DMS114 treated with DMSO at 0.1 percent for 48 hours (cell line): Measurements from ENCODE around the gene PHF14.
A peak's percentile ranks its signal among the peaks of the same experiment; 100 is the strongest.

Experiments used
- DNase-seq: peaks from one replicate; lab custom pipeline; 2025; ENCODE audit not compliant: unreplicated experiment; lab: John Stamatoyannopoulos, UW

The PHF14 gene

DNA sequence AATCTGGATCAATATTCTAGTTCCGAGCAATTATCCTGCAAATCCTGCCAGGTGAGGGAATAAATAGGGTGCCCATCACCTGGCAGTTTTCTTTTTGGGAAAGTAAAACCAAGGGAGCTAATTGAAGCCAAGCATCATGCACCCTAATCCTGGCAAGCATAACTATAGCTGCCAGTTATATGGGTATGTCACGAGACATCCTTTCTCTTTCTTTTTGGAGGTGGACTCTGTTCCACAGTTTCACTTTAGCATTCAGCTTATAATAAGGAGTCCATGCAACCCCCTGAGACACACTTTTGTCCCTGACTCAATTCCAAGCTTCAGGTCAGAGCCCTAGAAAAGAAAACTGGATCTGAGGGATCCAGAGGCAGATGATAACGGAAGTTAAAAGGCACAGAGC lies 222.5 kb downstream of the PHF14 start:
- DNase-seq, result no peak

DNA sequence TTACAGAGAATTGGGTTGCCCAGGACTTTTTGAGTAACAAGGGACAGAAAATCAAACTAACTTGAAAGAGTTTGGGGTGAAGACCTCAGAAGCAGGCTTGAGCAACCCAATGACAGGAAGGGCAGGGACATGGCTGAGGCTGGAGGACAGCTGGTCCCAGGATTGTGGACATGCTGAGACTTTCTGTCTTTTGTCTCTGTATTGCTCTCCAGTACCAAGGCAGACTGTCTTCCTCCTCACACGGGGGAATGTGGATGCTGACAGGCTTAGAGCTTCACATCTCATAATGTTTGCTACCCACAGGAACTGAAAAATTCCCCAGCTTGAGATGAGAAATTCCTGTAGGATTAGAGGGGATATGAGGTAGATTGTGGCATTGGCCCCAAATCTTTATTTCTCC lies 229.6 kb downstream of the PHF14 start:
- no peak for DNase-seq

DNA sequence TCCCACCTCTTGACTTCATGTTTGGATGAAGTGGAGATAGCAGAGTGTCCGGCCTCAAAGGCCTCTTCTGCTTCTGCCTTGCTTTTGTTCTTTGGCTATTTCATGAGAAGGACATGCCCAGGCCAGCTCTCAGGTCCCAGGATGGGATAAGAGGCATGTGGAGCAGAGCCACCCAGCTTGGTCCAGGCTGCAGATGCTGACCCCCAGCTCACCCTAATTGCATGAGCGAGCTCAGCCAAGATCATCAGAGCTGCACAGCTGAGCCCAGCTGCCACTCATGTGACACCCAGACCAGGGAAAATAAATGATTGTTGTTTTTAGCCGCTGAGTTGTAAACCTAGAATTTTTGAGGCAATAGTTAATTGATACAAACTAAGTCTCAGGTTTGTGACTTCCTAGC lies 230.0 kb downstream of the PHF14 start:
- no peak for DNase-seq

DNA sequence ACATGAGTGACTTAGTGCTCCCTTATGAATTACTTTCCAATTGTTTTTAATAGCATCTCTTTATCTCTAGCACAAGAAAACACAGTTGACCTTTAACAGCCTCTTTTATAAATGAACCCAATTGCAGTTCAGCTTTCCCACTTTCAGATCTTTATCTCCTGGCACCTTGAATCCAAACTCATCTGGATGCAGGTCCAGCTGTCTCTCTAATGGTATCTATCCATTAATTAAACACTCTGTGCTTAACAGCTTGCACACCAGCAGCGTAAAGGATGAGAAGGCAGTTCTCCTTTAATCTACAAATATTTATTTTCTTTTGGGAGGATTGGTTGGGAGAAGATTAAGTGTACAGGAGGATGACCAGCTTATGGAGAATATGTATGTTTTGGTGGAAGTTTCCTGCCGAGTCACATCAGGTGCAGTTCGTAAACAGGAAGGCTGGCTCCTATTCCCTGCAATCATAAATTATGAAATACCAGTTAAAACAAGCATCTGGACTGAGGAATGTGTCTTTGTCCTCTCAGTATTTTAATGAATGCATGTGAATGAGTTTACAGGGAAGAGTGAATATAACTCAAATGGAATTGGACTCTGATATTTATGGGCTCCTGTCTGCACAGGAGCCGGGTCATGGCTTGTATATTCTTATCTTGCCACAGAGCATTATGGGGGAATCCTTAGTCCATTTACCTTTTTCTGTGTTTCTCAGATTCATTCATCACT lies 232.7 kb downstream of the PHF14 start:
- DNase-seq, result no peak

DNA sequence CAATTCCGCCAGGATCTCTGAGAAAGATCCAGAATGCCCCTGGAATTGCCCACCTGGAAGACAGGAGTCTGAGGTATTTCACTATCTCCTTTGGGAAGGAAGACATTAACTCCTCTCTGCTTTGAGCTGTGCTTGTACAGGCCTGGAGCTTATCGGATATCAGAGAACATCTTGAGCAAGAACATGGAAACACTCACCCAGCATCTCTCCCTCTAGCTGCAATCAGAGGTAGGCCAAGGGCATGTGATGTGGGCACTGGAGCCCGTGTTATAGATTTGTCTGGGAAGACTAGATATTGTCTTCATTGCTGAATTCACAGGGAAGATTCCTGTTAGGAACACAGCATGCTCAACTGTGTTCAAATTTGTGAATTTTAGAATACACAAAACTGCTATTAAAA lies 233.9 kb downstream of the PHF14 start:
- DNase-seq, result no peak

DNA sequence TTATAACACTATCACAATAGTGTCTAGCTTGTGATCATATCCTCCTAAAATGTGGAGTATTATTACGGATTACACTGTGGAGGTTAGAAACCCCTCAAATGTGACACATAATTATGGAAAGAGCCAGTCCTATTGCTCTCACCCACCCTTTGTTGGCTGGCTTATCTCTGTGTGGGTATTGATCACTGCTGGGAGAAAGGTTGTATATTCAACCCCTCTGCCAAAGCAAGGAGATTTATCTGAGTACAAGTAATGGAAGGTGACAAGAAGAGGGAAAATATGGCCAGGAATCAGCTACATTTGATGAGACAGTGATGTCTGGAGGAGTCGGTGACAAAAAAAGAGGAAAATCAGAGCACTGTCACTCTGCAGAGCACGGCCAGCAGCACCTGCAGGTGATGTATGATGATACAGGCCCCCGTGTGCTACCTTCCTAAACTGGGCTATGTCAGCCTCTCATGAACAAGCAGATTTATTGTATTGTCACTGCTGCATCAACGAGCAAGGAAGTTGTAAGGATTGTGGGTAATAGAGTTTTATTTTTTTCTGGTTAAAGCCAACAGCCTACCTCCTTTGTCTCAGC lies 235.3 kb downstream of the PHF14 start:
- no peak for DNase-seq

DNA sequence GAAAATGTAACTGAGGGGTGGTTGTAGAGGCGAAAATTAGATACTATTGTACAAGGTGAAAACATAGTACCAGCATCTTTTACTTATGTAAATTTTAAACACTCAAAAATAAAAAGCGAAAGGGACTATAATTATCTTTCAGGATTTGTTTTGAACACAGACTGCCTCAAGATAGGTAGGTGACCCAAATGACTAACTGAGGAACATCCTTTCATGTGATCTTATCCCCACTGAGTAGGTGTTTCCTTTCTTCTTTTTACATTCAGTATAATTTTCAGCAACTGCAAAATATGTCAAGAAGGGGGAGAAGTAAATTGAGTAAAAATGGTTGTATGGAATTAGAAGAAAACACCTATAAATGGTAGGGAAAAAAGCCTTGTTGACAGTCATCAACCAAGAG lies 236.7 kb downstream of the PHF14 start:
- no peak for DNase-seq

DNA sequence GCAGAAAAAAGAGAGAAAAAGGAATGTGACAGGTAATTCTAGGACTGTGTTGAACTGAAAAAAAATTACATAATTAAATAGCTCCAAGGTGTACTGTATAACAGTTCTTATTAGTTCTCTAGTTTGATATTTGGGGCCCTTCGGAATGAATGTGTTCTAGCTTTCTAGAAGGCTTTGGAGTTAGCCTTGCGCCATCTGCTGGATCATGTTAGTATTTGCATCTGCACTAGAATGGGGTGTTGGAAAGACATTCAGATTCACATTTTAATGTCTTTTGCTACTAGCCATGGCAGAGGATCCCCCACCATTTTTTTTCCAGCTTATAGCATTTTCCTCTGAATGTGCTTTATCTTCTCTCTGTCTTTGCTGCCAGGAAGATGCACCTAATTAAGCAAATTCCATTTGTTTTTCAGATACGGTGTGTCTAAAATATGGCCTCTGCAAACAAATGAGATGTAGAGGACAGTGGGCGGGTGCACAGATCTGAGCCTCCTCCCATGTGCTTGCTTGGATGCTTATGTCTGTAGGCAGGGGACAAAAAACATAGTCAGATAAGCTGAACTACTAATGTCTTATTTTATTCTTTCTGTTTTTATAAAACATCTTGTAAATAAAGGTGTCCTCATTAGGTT lies 238.5 kb downstream of the PHF14 start:
- peak; percentile 65 for DNase-seq

DNA sequence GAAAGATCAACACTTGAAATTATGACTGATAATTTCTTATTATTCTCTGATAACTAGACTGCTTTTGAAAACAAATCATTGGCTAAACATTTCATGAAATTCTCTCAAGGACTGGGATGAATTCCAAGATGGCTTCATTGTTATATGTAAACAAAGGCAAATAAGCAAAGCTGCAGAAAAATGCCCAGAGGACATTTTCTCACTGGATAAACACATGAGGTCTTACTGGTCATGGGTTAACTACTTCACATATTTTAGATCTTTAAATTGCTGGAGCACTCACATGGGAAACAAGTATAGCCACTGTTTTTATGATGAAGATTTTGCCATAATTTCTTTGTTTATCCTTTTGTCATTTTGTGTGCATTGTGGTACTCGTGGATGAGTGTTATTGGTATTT lies 239.1 kb downstream of the PHF14 start:
- no peak for DNase-seq

DNA sequence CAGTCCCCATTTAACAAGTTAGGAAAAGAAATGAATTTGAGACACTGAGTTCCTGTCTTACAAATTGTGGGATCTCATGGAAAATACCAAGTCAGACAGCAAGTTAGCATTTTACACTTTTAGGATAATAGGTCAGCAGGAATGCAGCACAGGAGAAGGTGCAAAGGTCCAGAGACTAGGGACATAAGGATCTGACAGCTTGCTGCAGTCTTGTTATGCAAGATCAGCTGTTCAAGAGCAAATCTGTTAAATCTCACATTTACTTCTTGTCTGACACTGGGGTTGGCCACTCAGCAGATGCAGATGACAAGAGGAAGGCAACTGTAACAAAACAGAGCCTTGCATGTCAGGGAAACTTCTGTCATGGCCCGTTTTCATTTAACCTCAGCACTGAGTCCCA lies 239.6 kb downstream of the PHF14 start:
- DNase-seq, result no peak

DNA sequence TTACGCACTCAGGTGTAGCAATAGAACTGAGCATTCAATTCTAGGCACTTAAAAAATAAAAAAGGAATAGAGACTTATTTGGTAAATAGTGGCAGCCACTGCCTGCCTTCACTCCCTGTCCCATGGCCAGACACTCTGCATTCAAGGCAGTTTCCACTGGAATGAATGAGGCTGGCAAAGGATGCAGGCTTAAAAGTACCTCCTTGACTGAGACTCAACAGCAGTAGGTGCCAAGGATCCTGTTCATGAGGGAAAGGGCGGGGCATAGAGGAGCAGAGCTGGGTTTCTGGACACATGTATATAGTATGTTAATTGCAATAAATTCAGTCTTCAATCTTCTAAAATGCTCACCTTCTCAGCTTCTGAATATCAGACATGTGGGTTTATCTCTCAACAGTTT lies 242.6 kb downstream of the PHF14 start:
- no peak for DNase-seq

DNA sequence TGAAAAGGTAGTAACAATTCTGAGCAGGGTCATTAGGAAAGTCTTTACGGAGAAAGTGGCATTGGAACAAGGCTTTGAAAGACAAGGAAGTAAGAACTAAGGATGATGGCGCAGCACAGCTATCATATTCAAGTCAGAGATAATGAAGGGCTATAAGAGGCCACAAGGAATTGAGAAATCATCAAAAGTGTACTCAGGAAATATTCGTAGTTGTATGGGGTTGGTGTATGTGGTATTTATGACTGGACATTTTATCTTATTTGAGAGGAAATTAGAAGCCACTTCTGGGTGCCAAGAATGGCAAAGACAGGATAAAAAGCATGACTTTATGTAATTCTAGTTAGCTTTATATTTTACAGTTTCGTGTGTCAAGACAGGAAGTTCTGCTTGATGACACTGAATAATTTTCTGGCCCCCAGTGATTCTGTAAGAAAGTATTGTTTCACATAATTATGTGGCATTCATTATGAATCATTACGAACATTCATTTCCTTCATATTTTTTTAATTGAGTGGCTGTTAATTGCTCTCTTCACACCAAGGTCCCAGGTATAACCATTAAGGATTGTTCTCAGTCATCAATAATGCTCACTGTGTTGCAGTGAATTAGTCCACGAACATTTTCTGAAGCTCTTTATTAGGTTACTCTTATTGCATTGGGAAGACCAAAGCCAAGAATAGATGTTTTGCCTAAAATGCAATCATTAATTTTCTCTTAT lies 244.3 kb downstream of the PHF14 start:
- no peak for DNase-seq
